ENCODE data around the gene SNX19.
A peak's percentile ranks its signal among the peaks of the same experiment; 100 is the strongest.
"Not testable (repeated sequence)": the region's sequence is repeated elsewhere in the genome, so short reads cannot be mapped to it uniquely, and the experiment has no call there.

SNX19 gene

GRCh38 chr11:130872102-130872501, 44.2 kb downstream of the SNX19 start:
- no peak for DNase-seq

GRCh38 chr11:130871616-130872015, 44.7 kb downstream of the SNX19 start:
- no peak for DNase-seq

- DNase-seq: no peak
These were observed 47.4 kb downstream of the SNX19 start for GRCh38 chr11:130868721-130869390.

- no peak for DNase-seq
These were observed 48.1 kb downstream of the SNX19 start for GRCh38 chr11:130868086-130868710.

DNA sequence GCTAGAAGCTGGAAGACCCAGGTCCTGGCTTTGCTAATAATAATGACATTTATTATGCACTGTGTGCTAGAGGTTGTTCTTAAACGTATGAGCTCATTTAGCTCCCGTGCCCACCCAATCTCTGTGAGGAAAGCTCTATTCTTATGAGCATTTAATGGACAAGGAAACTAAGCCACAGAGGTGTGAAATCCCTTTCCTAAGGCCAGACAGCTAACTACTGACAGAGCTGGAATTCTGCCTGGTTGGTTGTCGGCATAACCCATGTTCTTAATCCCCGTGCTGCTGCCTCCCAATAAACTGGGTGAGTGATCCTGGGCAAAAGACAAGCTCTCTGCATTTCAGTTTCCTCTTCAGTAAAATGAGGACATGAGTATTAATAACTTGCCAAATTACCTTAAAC, 49.4 kb downstream of the SNX19 start:
- no peak for DNase-seq

GRCh38 chr11:130865774-130866114, 50.5 kb downstream of the SNX19 start:
- no peak for DNase-seq

- DNase-seq: no peak
These were observed 51.0 kb downstream of the SNX19 start for GRCh38 chr11:130865091-130865773.

GRCh38 chr11:130861902-130862860, 54.1 kb downstream of the SNX19 start:
- DNase-seq: peak; percentile 70 to 80 (median 74)

GRCh38 chr11:130861283-130861682, 55.0 kb downstream of the SNX19 start:
- DNase-seq: no peak

GRCh38 chr11:130859886-130860285, 56.4 kb downstream of the SNX19 start:
- DNase-seq: no peak

GRCh38 chr11:130858215-130858614, 58.1 kb downstream of the SNX19 start:
- DNase-seq: no peak

DNA sequence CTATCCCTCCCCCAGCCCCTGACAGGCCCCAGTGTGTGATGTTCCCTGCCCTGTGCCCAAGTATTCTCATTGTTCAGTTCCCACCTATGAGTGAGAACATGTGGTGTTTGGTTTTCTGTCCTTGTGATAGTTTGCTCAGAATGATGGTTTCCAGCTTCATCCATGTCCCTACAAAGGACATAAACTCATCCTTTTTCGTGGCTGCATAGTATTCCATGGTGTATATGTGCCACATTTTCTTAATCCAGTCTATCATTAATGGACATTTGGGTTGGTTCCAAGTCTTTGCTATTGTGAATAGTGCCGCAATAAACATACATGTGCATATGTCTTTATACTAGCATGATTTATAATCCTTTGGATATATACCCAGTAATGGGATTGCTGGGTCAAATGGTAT, 60.6 kb downstream of the SNX19 start:
- DNase-seq: not testable (repeated sequence)

GRCh38 chr11:130854483-130854882, 61.8 kb downstream of the SNX19 start:
- no peak for DNase-seq

DNA sequence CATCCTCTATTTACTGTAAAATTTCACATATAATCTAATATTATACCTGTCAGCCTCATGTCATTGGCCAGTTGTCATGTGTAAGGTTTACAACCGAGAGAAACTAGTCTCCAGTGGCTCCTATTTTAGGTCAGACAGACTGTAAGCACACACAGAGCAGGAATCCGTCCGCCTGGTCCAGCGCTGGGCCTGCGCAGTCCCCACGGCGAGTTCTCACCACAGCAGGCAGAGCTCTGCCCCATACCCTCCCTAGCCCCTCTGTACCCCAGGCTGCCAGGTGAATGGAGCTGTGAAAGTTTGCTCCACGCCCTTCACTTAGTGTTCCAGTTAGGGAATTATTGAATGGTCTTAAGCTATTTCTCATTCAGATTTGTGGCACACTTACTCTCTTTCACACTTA, 63.7 kb downstream of the SNX19 start:
- no peak for DNase-seq

GRCh38 chr11:130850185-130850944, 65.9 kb downstream of the SNX19 start:
- DNase-seq: no peak

GRCh38 chr11:130849215-130849568, 67.1 kb downstream of the SNX19 start:
- no peak for DNase-seq

GRCh38 chr11:130848361-130849214, 67.7 kb downstream of the SNX19 start:
- DNase-seq: no peak

- no peak for DNase-seq
These were observed 68.8 kb downstream of the SNX19 start for GRCh38 chr11:130847517-130847916.

DNA sequence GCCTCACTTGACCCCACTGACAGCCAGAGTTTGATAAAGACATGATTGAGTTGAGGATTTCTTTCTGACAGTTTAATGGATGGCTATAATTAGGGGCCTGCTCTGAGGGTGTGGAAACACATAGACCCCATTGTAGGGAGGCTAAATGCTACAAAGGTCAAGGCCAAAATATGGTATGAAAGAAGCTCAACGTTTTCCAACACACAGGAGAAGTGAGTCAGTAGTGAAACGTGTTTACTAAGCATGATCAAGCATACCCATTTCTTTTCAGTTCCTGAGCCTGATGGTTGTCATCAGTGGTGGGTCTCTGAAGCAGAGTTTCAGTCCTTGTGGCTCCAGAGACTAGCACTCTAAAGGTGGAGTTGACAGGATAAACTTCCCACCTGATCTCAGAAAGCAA, 69.7 kb downstream of the SNX19 start:
- DNase-seq: no peak

DNA sequence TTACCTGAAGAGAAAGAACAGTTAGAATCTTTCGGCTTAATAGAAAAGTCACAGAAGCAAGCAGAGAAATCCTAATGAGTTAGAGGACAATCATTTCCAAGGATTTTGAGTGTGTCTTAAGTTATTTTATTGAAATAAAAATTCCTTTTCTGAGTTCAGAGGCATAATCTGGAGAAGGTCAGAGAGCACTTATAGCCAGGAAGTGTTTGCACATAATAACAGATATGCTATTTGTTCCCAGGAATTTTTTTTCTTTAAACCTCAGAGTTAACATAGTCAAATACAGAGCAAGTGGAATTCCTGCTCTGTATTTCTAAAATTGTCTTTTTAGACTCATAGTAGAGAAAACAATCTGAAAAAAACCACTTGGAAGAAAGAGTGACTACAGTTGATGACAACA, 74.3 kb downstream of the SNX19 start:
- DNase-seq: no peak

DNA sequence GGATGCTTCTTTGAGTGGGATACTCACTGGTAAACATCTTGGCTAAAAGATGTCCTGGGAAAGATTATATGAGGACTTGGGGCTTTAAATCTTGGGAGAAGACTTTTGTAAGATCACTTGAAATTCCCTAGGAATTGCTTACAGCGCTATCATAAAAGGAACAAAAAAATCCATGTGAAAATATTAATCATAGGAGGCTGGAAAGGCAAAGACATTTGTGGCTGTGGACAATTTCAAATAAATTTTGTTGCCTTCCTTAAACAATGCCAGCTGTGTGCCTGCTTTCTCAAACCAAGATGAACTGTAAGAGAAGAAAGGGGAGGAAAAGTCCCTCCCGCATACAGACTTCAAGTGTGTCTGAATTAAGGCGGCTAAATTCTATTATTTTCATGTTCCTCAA, 75.6 kb downstream of the SNX19 start:
- no peak for DNase-seq
